Lung (tissue), 12 donors: ENCODE data around the gene CPD. TPM values are rescaled to one million over a fixed set of nuclear protein-coding genes. Genes with fewer than 3 reads are reported as not detected.
A peak's percentile ranks its signal among the peaks of the same experiment; 100 is the strongest.

Source experiments
- ATAC-seq: fragments of 200-7000 bp; cut with Tn5 transposase; one replicate; pipeline ENCODE4 v1.9.1; 2020; ENCODE audit warnings: moderate number of reproducible peaks; ENCODE audit not compliant: insufficient read depth, low FRiP score
- DNase-seq, 3 donors: peaks; one replicate each; pipeline ENCODE4 v3.0.0-alpha.2; 2013 to 2017
- H3K27ac ChIP-seq, 2 donors: one replicate each; pipeline ENCODE4 v1.5.1; 2013; ENCODE audit warnings: mild to moderate bottlenecking in 2 of 2, moderate library complexity in 2 of 2, control low read depth in 1 of 2, inconsistent platforms in 1 of 2, low read depth in 1 of 2, low read length in 1 of 2
- H3K27me3 ChIP-seq, 3 donors: one replicate each; pipeline ENCODE4 v1.5.1; 2013; ENCODE audit warnings: low read length in 2 of 3; ENCODE audit not compliant: control insufficient read depth in 3 of 3, insufficient read depth in 3 of 3
- H3K36me3 ChIP-seq, 4 donors: one replicate each; pipeline ENCODE4 v1.5.1; 2013; ENCODE audit warnings: low read length in 4 of 4, mild to moderate bottlenecking in 1 of 4, moderate library complexity in 1 of 4; ENCODE audit not compliant: control insufficient read depth in 4 of 4, insufficient read depth in 4 of 4
- H3K4me1 ChIP-seq, 5 donors: one replicate each; pipeline ENCODE4 v1.5.1; 2013; ENCODE audit warnings: low read length in 5 of 5, mild to moderate bottlenecking in 2 of 5, moderate library complexity in 1 of 5; ENCODE audit not compliant: control insufficient read depth in 5 of 5, insufficient read depth in 5 of 5
- H3K4me3 ChIP-seq: one replicate; pipeline ENCODE4 v1.5.1; 2013; ENCODE audit warnings: mild to moderate bottlenecking, control low read depth, moderate library complexity
- H3K9ac ChIP-seq, 2 donors: one replicate each; pipeline ENCODE4 v1.5.1; 2013; ENCODE audit warnings: low read length in 2 of 2, control low read depth in 1 of 2; ENCODE audit not compliant: insufficient read depth in 1 of 2
- H3K9me3 ChIP-seq, 4 donors: one replicate each; pipeline ENCODE4 v1.5.1; 2013; ENCODE audit warnings: low read length in 3 of 4, mild to moderate bottlenecking in 1 of 4, moderate library complexity in 1 of 4; ENCODE audit not compliant: control insufficient read depth in 4 of 4, insufficient read depth in 3 of 4
- CTCF ChIP-seq: IDR thresholded peaks from 2 replicates; pipeline ENCODE4 v1.5.1; 2012; ENCODE audit warnings: mild to moderate bottlenecking; ENCODE audit errors: control extremely low read depth, extremely low read depth
- WGBS, 2 donors: extraction: QIAGEN DNeasy Blood & Tissue Kit; methylation state at CpG; one replicate each; pipeline ENCODE4 v1.1.7; 2013; 5-methylcytosine and 5-hydroxymethylcytosine counted together
- polyA plus RNA-seq, 2 donors: library from polyadenylated mRNA; stranded (reverse); fragments of 200-250 nt; gene quantifications; one replicate each; pipeline ENCODE4 v1.2.1, GENCODE V29; 2013
- total RNA-seq, 2 donors: library from RNA; depleted of rRNA in 1 of 2; stranded (reverse); fragments of >200 nt in 1 of 2; gene quantifications; one replicate each; pipeline ENCODE4 v1.2.1, GENCODE V29; 2014 to 2021
- donor health status: control.
- donor health status: control.
- donor health status: Bipolar disorder and iron deficiency.
- donor health status: healthy.
- donor health status: DM: yes; HTN: yes; CAD: no.

The CPD gene
- total and polyA plus RNA-seq, 4 donors = 11.1 to 126 (median 88.1) TPM

- no peaks in the 10 kb centered on the region for H3K36me3 ChIP-seq
- H3K9me3 ChIP-seq = no peaks in the 10 kb centered on the region
- no peak for TF ChIP-seq CTCF
- H3K27me3 ChIP-seq = no peaks in the 10 kb centered on the region
- ATAC-seq (no peak), DNase-seq (no peak)
- H3K27ac ChIP-seq = no peak overlapping the region
- 95 to 98% methylated on average over 1 of the region's 1 CpG for WGBS, 2 donors
- no peak overlapping the region for H3K4me3 ChIP-seq
- H3K9ac ChIP-seq = no peak overlapping the region
- H3K4me1 ChIP-seq = peaks cover 5 to 35% (median 20%) of the 10 kb centered on the region in 5 donors
Measured at GRCh38 chr17:30375661-30376060, 3.1 kb upstream of the CPD start.

- Histone ChIP-seq H3K9ac (peak overlapping the region in 1 of 2 donors; percentile 8), H3K27me3 (no peaks in the 10 kb centered on the region), H3K4me3 (no peak overlapping the region), H3K36me3 (no peaks in the 10 kb centered on the region), H3K27ac (peak overlapping the region in 1 of 2 donors; percentile 59), H3K4me1 (peaks cover 5 to 43% (median 30%) of the 10 kb centered on the region in 5 donors), H3K9me3 (no peaks in the 10 kb centered on the region)
- DNase-seq (peak; percentile 87 to 96 (median 95)), ATAC-seq (no peak)
- 61 to 62% methylated on average over 12 of the region's 12 CpGs for WGBS, 2 donors
- no peak for TF ChIP-seq CTCF
Measured at GRCh38 chr17:30376621-30377452, 1.9 kb upstream of the CPD start.

DNA sequence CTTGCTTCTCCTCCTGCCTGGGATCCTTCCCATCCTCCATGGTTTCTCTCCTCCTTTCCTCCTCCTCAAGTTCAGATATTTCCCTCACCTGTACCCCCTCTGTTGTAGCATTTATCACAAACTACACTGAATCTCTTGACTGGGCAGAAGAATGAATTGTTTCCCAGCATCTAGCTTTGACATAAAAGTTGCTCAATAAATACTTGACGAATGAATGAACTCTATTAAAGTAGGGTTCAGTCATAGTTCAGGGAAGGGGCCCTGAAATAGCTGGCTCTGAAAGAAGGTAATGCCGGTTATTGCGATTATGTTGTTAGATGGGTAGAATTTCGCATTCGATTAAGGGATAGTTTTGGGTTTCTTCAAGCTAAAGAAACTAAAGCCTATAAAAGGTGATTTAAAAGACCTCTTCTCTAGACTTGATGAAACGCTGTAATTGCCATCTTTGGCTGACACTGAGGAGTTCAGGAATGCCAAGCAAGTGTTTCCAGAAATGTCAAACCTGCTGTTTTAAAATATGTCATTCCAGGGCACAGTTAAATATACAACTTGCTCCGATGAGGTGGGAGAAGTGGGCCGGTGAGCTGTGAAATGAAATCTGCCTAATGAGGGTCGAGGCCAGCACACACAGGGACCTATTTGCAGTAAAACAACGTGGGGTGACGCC lies 1.0 kb upstream of the CPD start:
- Histone ChIP-seq H3K9ac (peak overlapping the region in 1 of 2 donors; percentile 96), H3K9me3 (no peaks in the 10 kb centered on the region), H3K27ac (peak overlapping the region in 1 of 2 donors; percentile 97), H3K4me1 (peaks cover 5 to 48% (median 30%) of the 10 kb centered on the region in 5 donors), H3K36me3 (no peaks in the 10 kb centered on the region), H3K4me3 (no peak overlapping the region), H3K27me3 (no peaks in the 10 kb centered on the region)
- ATAC-seq (no peak), DNase-seq (peak; percentile 17 to 53 (median 20))
- WGBS, 2 donors = 62 to 64% methylated on average over 11 of the region's 11 CpGs
- TF ChIP-seq CTCF = no peak
